Caco-2 (cell line): Measurements from ENCODE around the gene PTCH1. TPM values are rescaled to one million over a fixed set of nuclear protein-coding genes. Genes with fewer than 3 reads are reported as not detected.

Source experiments
- BruUV-seq: library from RNA; stranded (reverse); fragments of 400-500 nt; replicated peaks from 2 replicates; lab custom pipeline; 2021; lab: Mats Ljungman, UMichigan
- CTCF ChIA-PET: fragments of 300-600 bp; sonication (Branson Sonifier 250); formaldehyde crosslinking; loops from one replicate; lab custom pipeline; 2022; ENCODE audit warnings: antibody characterized with exemption; lab: Charles Lee
- POLR2A ChIA-PET: fragments of 300-600 bp; sonication (Branson Sonifier 250); formaldehyde crosslinking; loops from one replicate; lab custom pipeline; 2022; ENCODE audit warnings: antibody characterized with exemption; lab: Charles Lee
- DNase-seq, 2 experiments: peaks; one replicate each; pipeline versions ENCODE4 v3.0.0 to v3.0.0-alpha.2; 2020 to 2022
- H3K27me3 ChIP-seq: replicated peaks from 2 replicates; pipeline ENCODE4 v1.6.0; 2011; ENCODE audit warnings: low read length; ENCODE audit not compliant: control insufficient read depth, insufficient read depth
- H3K36me3 ChIP-seq: 2 replicates; pipeline ENCODE4 v1.5.1; 2011; ENCODE audit warnings: low read length; ENCODE audit not compliant: control insufficient read depth, insufficient read depth
- H3K4me1 ChIP-seq: fragments of 250-450 bp; sonication (Bioruptor Pico); 2 replicates; pipeline ENCODE4 v1.5.1; 2020; ENCODE audit warnings: mild to moderate bottlenecking
- H3K4me3 ChIP-seq: 2 replicates; pipeline ENCODE4 v1.5.1; 2011; ENCODE audit warnings: low read depth, mild to moderate bottlenecking, control low read depth, low read length
- H3K9me3 ChIP-seq: fragments of 250-450 bp; sonication (Bioruptor Pico); 2 replicates; pipeline ENCODE4 v1.5.1; 2020; ENCODE audit warnings: mild to moderate bottlenecking, moderate library complexity
- H3K27ac Mint-ChIP-seq: one replicate; pipeline ENCODE4 v1.8.0; 2022; ENCODE audit warnings: mixed read lengths; ENCODE audit not compliant: unreplicated experiment
- H3K27me3 Mint-ChIP-seq: one replicate; pipeline ENCODE4 v1.8.0; 2022; ENCODE audit warnings: mixed read lengths; ENCODE audit not compliant: insufficient read depth, unreplicated experiment
- H3K36me3 Mint-ChIP-seq: one replicate; pipeline ENCODE4 v1.8.0; 2022; ENCODE audit warnings: mild to moderate bottlenecking, mixed read lengths; ENCODE audit not compliant: insufficient read depth, unreplicated experiment
- H3K4me1 Mint-ChIP-seq: one replicate; pipeline ENCODE4 v1.8.0; 2022; ENCODE audit warnings: low read depth, mixed read lengths; ENCODE audit not compliant: unreplicated experiment
- H3K4me3 Mint-ChIP-seq: one replicate; pipeline ENCODE4 v1.8.0; 2022; ENCODE audit warnings: mild to moderate bottlenecking, moderate library complexity, mixed read lengths; ENCODE audit not compliant: unreplicated experiment
- H3K9me3 Mint-ChIP-seq: one replicate; pipeline ENCODE4 v1.8.0; 2022; ENCODE audit warnings: mixed read lengths; ENCODE audit not compliant: unreplicated experiment
- intact Hi-C: fragments of 100-400 bp; cut with micrococcal nuclease; formaldehyde crosslinking; loops from one replicate; pipeline ENCODE4 v1.10.0; 2022; ENCODE audit not compliant: unreplicated experiment
- total RNA-seq: library from RNA; stranded (reverse); gene quantifications from 2 replicates; pipeline ENCODE4 v1.2.3, GENCODE V29; 2022
- TF ChIP-seq, protein P1 (sequence below), 2 experiments: fragments of 200-600 bp in 1 of 2; IDR thresholded peaks; 1 replicate in 1 of 2; 2 replicates in 1 of 2; pipeline versions ENCODE4 v1.5.1 to v1.8.0; 2011 to 2022; ENCODE audit warnings: antibody characterized with exemption in 1 of 2, control low read depth in 1 of 2, inconsistent platforms in 1 of 2, low read depth in 1 of 2, low read length in 1 of 2, mild to moderate bottlenecking in 1 of 2, moderate library complexity in 1 of 2; ENCODE audit not compliant: insufficient read depth in 1 of 2, severe bottlenecking in 1 of 2, unreplicated experiment in 1 of 2

PTCH1 gene
- total RNA-seq, 1 experiment from 2014 or later: 25.9 TPM

DNA sequence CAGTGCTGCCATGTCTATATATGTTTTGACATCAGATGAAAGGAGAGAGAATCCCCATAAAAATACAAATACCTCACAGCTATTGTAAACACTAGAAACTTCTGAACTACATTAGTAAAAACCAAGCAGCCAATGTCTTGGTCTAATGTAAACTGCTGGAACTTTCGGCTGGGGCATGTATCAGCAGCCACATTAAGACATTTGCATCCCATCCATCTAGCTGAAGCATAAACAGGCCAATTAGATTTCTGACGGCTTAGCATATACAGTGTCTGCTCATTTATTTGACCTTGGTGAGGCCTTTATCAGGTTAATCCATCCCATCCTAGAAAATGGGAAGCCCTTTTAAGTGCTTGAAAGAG, 65.7 kb downstream of the PTCH1 start:
- POLR2A ChIA-PET: no interaction called here
- Mint-ChIP-seq H3K27ac (no peak overlapping the region), H3K36me3 (peaks cover 42% of the 10 kb centered on the region), H3K27me3 (no peaks in the 10 kb centered on the region), H3K4me3 (no peak overlapping the region), H3K4me1 (no peaks in the 10 kb centered on the region), H3K9me3 (no peaks in the 10 kb centered on the region)
- Histone ChIP-seq H3K9me3 (no peaks in the 10 kb centered on the region), H3K36me3 (no peaks in the 10 kb centered on the region; the same call in 1 of the 2 replicates), H3K4me1 (no peaks in the 10 kb centered on the region), H3K27me3 (no peaks in the 10 kb centered on the region), H3K4me3 (no peak overlapping the region)
- TF ChIP-seq, protein P1, sequence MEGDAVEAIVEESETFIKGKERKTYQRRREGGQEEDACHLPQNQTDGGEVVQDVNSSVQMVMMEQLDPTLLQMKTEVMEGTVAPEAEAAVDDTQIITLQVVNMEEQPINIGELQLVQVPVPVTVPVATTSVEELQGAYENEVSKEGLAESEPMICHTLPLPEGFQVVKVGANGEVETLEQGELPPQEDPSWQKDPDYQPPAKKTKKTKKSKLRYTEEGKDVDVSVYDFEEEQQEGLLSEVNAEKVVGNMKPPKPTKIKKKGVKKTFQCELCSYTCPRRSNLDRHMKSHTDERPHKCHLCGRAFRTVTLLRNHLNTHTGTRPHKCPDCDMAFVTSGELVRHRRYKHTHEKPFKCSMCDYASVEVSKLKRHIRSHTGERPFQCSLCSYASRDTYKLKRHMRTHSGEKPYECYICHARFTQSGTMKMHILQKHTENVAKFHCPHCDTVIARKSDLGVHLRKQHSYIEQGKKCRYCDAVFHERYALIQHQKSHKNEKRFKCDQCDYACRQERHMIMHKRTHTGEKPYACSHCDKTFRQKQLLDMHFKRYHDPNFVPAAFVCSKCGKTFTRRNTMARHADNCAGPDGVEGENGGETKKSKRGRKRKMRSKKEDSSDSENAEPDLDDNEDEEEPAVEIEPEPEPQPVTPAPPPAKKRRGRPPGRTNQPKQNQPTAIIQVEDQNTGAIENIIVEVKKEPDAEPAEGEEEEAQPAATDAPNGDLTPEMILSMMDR (IDR thresholded peaks at IDR 0.05; ENCODE audit: insufficient read depth in 1 of 2, low read depth in 1 of 2, low read length in 1 of 2, severe bottlenecking in 1 of 2, unreplicated experiment in 1 of 2): no peak
- no TSS peak for BruUV-seq
- CTCF ChIA-PET: no interaction called here
- no peak for DNase-seq
- intact Hi-C loops: no loop called here

DNA sequence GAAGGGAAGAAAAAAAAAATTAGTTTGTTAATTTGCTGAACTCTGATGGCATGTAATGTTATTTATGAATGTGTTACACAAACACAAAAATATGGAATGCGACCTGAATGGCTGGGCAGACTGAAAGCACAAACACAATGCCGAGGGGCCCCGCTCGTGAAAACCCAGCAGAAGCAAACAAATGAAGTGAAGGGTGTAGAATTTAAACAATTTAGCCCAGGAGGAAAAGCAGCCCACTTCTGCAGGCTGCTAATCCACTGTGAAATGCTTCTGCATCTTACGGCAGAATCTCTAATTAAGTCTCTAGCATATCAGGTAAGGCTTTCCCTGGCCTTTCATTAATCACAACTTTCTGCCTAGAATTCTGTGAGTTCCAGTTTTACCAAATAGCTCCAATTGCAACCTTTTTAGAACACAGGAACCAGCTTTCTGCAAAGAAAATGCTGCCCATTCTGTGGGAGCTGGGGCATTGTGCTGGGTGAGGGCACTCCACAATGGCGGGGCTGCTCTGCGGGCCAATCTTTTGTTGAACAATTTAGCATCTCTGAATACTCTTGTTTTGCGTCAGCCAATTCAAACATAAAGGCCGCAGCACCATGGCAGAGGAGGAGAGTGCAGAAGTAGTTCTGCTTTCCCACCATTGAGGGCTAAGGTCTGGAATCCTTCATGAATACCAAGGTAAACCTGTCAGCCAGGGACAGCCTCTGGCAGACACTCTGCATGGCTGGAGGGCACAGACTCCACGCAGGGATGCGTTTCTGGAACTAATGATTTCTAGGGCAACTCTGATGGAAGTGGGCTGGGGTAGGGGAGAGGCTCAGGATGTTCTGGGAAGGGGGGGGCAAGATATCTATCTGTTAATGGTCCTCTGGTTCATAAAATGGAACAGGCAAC, 66.4 kb downstream of the PTCH1 start:
- Histone ChIP-seq H3K4me3 (no peak overlapping the region), H3K4me1 (no peaks in the 10 kb centered on the region), H3K36me3 (no peaks in the 10 kb centered on the region; the same call in 1 of the 2 replicates), H3K9me3 (no peaks in the 10 kb centered on the region), H3K27me3 (no peaks in the 10 kb centered on the region)
- Mint-ChIP-seq H3K27me3 (no peaks in the 10 kb centered on the region), H3K4me3 (no peak overlapping the region), H3K36me3 (peaks cover 39% of the 10 kb centered on the region), H3K9me3 (no peaks in the 10 kb centered on the region), H3K4me1 (no peaks in the 10 kb centered on the region), H3K27ac (no peak overlapping the region)
- BruUV-seq: no TSS peak
- no peak for DNase-seq
- CTCF ChIA-PET: no interaction called here
- intact Hi-C loops: no loop called here
- POLR2A ChIA-PET: no interaction called here
- TF ChIP-seq, protein P1 (IDR thresholded peaks at IDR 0.05; ENCODE audit: insufficient read depth in 1 of 2, low read depth in 1 of 2, low read length in 1 of 2, severe bottlenecking in 1 of 2, unreplicated experiment in 1 of 2): no peak

DNA sequence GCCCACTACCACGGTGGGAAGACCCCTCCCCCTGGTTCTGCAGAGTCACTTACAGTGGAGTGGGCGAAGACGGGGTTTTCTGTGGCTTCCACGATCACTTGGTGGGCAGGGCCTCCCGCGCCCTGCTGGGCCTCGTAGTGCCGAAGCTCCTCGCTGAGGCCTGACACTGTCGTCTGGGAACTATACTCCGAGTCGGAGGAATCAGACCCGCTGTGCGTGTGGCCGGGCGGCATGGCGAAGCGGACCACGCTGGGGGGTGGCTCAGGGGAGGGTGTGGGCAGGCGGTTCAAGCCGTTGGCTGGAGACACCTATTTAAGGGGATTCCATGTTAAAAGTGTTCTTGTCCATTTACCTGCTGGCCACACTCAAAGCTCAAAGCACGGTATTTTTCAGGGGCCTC, 67.8 kb downstream of the PTCH1 start:
- H3K4me3 ChIP-seq: no peak overlapping the region
- ChIA-PET CTCF (no interaction called here), POLR2A (no interaction called here)
- no peaks in the 10 kb centered on the region for H3K4me1 Mint-ChIP-seq
- no peak for DNase-seq
- no peaks in the 10 kb centered on the region for H3K27me3 ChIP-seq
- H3K4me1 ChIP-seq: no peaks in the 10 kb centered on the region
- TF ChIP-seq, protein P1 (IDR thresholded peaks at IDR 0.05; ENCODE audit: insufficient read depth in 1 of 2, low read depth in 1 of 2, low read length in 1 of 2, severe bottlenecking in 1 of 2, unreplicated experiment in 1 of 2): no peak
- H3K9me3 ChIP-seq: no peaks in the 10 kb centered on the region
- BruUV-seq: no TSS peak
- intact Hi-C loops: no loop called here
- no peak overlapping the region for H3K4me3 Mint-ChIP-seq
- H3K27me3 Mint-ChIP-seq: no peaks in the 10 kb centered on the region
- no peaks in the 10 kb centered on the region; the same call in 1 of the 2 replicates for H3K36me3 ChIP-seq
- H3K27ac Mint-ChIP-seq: no peak overlapping the region
- H3K9me3 Mint-ChIP-seq: no peaks in the 10 kb centered on the region
- H3K36me3 Mint-ChIP-seq: peaks cover 47% of the 10 kb centered on the region
